MM.1S (cell line): ENCODE data around the gene KRTAP4-8.
"Not testable (repeated sequence)": the region's sequence is repeated elsewhere in the genome, so short reads cannot be mapped to it uniquely, and the experiment has no call there.

Experiments used
- DNase-seq: peaks from one replicate; pipeline ENCODE4 v3.0.0-alpha.2; 2015
- H2AFZ ChIP-seq: fragments of 300-600 bp; sonication (generic); 2 replicates; pipeline ENCODE4 v1.6.0; 2016; ENCODE audit warnings: antibody characterized with exemption, low read length
- H3F3A ChIP-seq: fragments of 300-600 bp; sonication (generic); 2 replicates; pipeline ENCODE4 v1.6.1; 2016; ENCODE audit warnings: mild to moderate bottlenecking, antibody characterized with exemption, low read length, moderate library complexity, mixed read lengths; ENCODE audit not compliant: insufficient read depth
- H3K27ac ChIP-seq: fragments of 300-600 bp; sonication (generic); 2 replicates; pipeline ENCODE4 v1.5.1; 2016; ENCODE audit warnings: mild to moderate bottlenecking, low read length
- H3K27me3 ChIP-seq: fragments of 300-600 bp; sonication (generic); replicated peaks from 2 replicates; pipeline ENCODE4 v1.6.0; 2016; ENCODE audit warnings: low read length; ENCODE audit not compliant: insufficient read depth
- H3K36me3 ChIP-seq: fragments of 300-600 bp; sonication (generic); replicated peaks from 2 replicates; pipeline ENCODE4 v1.6.1; 2016; ENCODE audit warnings: mild to moderate bottlenecking, low read length, mixed read lengths; ENCODE audit not compliant: insufficient read depth
- H3K4me1 ChIP-seq: fragments of 300-600 bp; sonication (generic); 2 replicates; pipeline ENCODE4 v1.6.1; 2016; ENCODE audit warnings: low read length, mixed read lengths
- H3K4me2 ChIP-seq: fragments of 300-600 bp; sonication (generic); 2 replicates; pipeline ENCODE4 v1.6.0; 2016; ENCODE audit warnings: low read depth, low read length
- H3K4me3 ChIP-seq: fragments of 300-600 bp; sonication (generic); 2 replicates; pipeline ENCODE4 v1.5.1; 2016; ENCODE audit warnings: low read length, mixed read lengths
- H3K79me2 ChIP-seq: fragments of 300-600 bp; sonication (generic); 2 replicates; pipeline ENCODE4 v1.6.1; 2016; ENCODE audit warnings: mixed run types, low read length, mixed read lengths
- H3K9ac ChIP-seq: fragments of 300-600 bp; sonication (generic); 2 replicates; pipeline ENCODE4 v1.6.1; 2016; ENCODE audit warnings: low read length, mixed read lengths
- H3K9me2 ChIP-seq: fragments of 300-600 bp; sonication (generic); replicated peaks from 2 replicates; pipeline ENCODE4 v1.6.1; 2016; ENCODE audit warnings: mild to moderate bottlenecking, low read length, mixed read lengths; ENCODE audit not compliant: insufficient read depth
- H3K9me3 ChIP-seq: fragments of 300-600 bp; sonication (generic); replicated peaks from 2 replicates; pipeline ENCODE4 v1.6.1; 2016; ENCODE audit warnings: mild to moderate bottlenecking, low read length, mixed read lengths; ENCODE audit not compliant: insufficient read depth
- H4K20me1 ChIP-seq: fragments of 300-600 bp; sonication (generic); 2 replicates; pipeline ENCODE4 v1.6.1; 2016; ENCODE audit warnings: mild to moderate bottlenecking, low read length, moderate library complexity, mixed read lengths; ENCODE audit not compliant: insufficient read depth
- EZH2 ChIP-seq: fragments of 300-600 bp; sonication (generic); optimal IDR thresholded peaks from 2 replicates; pipeline ENCODE3; 2017; ENCODE audit warnings: low read depth, mild to moderate bottlenecking, antibody characterized with exemption, low read length, mixed read lengths
- EZH2phosphoT487 ChIP-seq: fragments of 300-600 bp; sonication (generic); IDR thresholded peaks from 2 replicates; pipeline ENCODE4 v1.6.1; 2018; ENCODE audit warnings: antibody characterized with exemption, low read length
- TF ChIP-seq, protein P1 (sequence below): fragments of 300-600 bp; sonication (generic); IDR thresholded peaks from 2 replicates; pipeline ENCODE4 v1.5.1; 2016; ENCODE audit warnings: antibody characterized with exemption, low read length, mixed read lengths

KRTAP4-8 gene

DNA sequence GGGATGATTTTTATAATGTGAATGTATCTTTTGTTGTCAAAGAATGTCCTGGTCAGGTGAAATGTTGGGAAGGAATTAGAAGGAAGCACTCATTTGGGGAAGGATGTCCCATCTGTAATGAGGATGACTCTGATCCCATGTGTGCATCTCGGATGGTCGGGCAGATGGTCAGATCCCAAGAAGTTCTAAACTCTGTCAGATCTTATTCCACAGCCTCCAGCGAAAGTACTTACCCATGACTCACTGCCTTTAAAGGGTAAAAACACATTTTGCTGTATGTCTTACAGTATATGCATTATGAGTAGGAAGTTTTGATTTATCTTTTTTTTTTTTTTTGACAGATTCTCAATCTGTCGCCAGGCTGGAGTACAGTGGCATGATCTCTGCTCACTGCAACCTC is 20.8 kb upstream of the KRTAP4-8 start:
- H3K9me3 ChIP-seq = no peaks in the 10 kb centered on the region
- H3K4me1 ChIP-seq = no peaks in the 10 kb centered on the region
- H3K36me3 ChIP-seq = no peaks in the 10 kb centered on the region
- no peaks in the 10 kb centered on the region for H3K79me2 ChIP-seq
- H3K9me2 ChIP-seq = no peaks in the 10 kb centered on the region
- no peak overlapping the region for H2AFZ ChIP-seq
- H3K9ac ChIP-seq = no peak overlapping the region
- H3K4me3 ChIP-seq = no peak overlapping the region
- H4K20me1 ChIP-seq = no peaks in the 10 kb centered on the region
- H3F3A ChIP-seq = no peaks in the 10 kb centered on the region
- no peaks in the 10 kb centered on the region for H3K27me3 ChIP-seq
- no peak for TF ChIP-seq EZH2
- TF ChIP-seq EZH2phosphoT487 = no peak
- TF ChIP-seq, protein P1, sequence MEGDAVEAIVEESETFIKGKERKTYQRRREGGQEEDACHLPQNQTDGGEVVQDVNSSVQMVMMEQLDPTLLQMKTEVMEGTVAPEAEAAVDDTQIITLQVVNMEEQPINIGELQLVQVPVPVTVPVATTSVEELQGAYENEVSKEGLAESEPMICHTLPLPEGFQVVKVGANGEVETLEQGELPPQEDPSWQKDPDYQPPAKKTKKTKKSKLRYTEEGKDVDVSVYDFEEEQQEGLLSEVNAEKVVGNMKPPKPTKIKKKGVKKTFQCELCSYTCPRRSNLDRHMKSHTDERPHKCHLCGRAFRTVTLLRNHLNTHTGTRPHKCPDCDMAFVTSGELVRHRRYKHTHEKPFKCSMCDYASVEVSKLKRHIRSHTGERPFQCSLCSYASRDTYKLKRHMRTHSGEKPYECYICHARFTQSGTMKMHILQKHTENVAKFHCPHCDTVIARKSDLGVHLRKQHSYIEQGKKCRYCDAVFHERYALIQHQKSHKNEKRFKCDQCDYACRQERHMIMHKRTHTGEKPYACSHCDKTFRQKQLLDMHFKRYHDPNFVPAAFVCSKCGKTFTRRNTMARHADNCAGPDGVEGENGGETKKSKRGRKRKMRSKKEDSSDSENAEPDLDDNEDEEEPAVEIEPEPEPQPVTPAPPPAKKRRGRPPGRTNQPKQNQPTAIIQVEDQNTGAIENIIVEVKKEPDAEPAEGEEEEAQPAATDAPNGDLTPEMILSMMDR = no peak
- no peak overlapping the region for H3K4me2 ChIP-seq
- no peak for DNase-seq
- H3K27ac ChIP-seq = no peak overlapping the region

DNA sequence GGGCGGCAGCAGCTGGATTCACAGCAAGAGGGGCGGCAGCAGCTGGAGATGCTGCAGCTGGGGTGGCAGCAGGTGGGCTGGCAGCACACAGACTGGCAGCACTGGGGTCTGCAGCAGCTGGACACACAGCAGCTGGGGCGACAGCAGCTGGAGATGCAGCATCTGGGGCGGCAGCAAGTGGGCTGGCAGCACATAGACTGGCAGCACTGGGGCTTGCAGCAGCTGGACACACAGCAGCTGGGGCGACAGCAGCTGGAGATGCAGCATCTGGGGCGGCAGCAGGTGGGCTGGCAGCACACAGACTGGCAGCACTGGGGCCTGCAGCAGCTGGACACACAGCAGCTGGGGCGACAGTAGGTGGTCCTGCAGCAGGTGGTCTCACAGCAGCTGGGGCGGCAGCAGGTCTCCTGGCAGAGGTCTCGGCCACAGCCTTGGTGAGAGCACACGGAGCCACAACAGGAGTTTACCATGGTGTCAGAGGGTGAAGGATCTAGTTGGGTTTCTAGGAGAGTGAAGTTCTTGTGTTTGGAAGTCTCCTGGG is 20.0 kb upstream of the KRTAP4-8 start, which contains the start of gene KRTAP4-11:
Gene KRTAP4-11 (minus strand): TSS at position 528 of the 541 bp plus-strand sequence. CDS start 58 bp downstream, at position 470.
- H2AFZ ChIP-seq, H3K27ac ChIP-seq, H3K9me3 ChIP-seq, H3K27me3 ChIP-seq, H3K9ac ChIP-seq, H3K4me1 ChIP-seq, H3K36me3 ChIP-seq, H3F3A ChIP-seq, H3K79me2 ChIP-seq, DNase-seq, H3K4me2 ChIP-seq, H3K4me3 ChIP-seq, H3K9me2 ChIP-seq, H4K20me1 ChIP-seq: not testable (repeated sequence)

- Histone ChIP-seq H3K9me3 (no peaks in the 10 kb centered on the region), H3K27ac (no peak overlapping the region), H3K4me1 (no peaks in the 10 kb centered on the region), H3F3A (no peaks in the 10 kb centered on the region), H3K9me2 (no peaks in the 10 kb centered on the region), H3K36me3 (no peaks in the 10 kb centered on the region), H3K9ac (no peak overlapping the region), H2AFZ (no peak overlapping the region), H3K4me2 (no peak overlapping the region), H4K20me1 (no peaks in the 10 kb centered on the region), H3K4me3 (no peak overlapping the region), H3K79me2 (no peaks in the 10 kb centered on the region), H3K27me3 (no peaks in the 10 kb centered on the region)
- no peak for DNase-seq
- TF ChIP-seq EZH2phosphoT487 = no peak
- no peak for TF ChIP-seq EZH2
- TF ChIP-seq, protein P1 = no peak
Observed at GRCh38 chr17:41116297-41116696, 18.4 kb upstream of the KRTAP4-8 start.

- no peak overlapping the region for H2AFZ ChIP-seq
- no peaks in the 10 kb centered on the region for H3K36me3 ChIP-seq
- H3K79me2 ChIP-seq = no peaks in the 10 kb centered on the region
- H3K4me1 ChIP-seq = no peaks in the 10 kb centered on the region
- no peak for TF ChIP-seq EZH2phosphoT487
- TF ChIP-seq, protein P1 = no peak
- no peak for TF ChIP-seq EZH2
- no peaks in the 10 kb centered on the region for H3F3A ChIP-seq
- H4K20me1 ChIP-seq = no peaks in the 10 kb centered on the region
- H3K27me3 ChIP-seq = no peaks in the 10 kb centered on the region
- H3K9ac ChIP-seq = no peak overlapping the region
- H3K9me3 ChIP-seq = no peaks in the 10 kb centered on the region
- no peak for DNase-seq
- H3K27ac ChIP-seq = no peak overlapping the region
- H3K4me3 ChIP-seq = no peak overlapping the region
- no peaks in the 10 kb centered on the region for H3K9me2 ChIP-seq
- H3K4me2 ChIP-seq = no peak overlapping the region
Observed at GRCh38 chr17:41111151-41111885, 13.4 kb upstream of the KRTAP4-8 start.

GRCh38 chr17:41108728-41109386 is 10.9 kb upstream of the KRTAP4-8 start:
- H3K9me3 ChIP-seq, H3K79me2 ChIP-seq, H2AFZ ChIP-seq, H3K9ac ChIP-seq, DNase-seq, H3K9me2 ChIP-seq, H3K27ac ChIP-seq, H4K20me1 ChIP-seq, H3K4me1 ChIP-seq, H3K4me3 ChIP-seq, H3F3A ChIP-seq, H3K4me2 ChIP-seq, H3K27me3 ChIP-seq, H3K36me3 ChIP-seq: not testable (repeated sequence)
